H9 (cell line): ENCODE data around the gene UNC5C. TPM values are rescaled to one million over a fixed set of nuclear protein-coding genes. Genes with fewer than 3 reads are reported as not detected.

Source experiments
- DNase-seq: peaks from one replicate; pipeline ENCODE4 v3.0.0-alpha.2; 2017
- H2AFZ ChIP-seq: one replicate; pipeline ENCODE4 v1.6.1; 2013; ENCODE audit warnings: mild to moderate bottlenecking, low read length, control low read depth, moderate library complexity
- H2AK5ac ChIP-seq: 2 replicates; pipeline ENCODE4 v1.6.1; 2013; ENCODE audit warnings: low read length, control low read depth, mixed read lengths; ENCODE audit not compliant: insufficient read length
- H2BK120ac ChIP-seq: one replicate; pipeline ENCODE4 v1.6.1; 2013; ENCODE audit warnings: low read depth, mild to moderate bottlenecking, low read length, control low read depth, inconsistent platforms; ENCODE audit not compliant: poor library complexity, severe bottlenecking
- H2BK12ac ChIP-seq: 2 replicates; pipeline ENCODE4 v1.6.1; 2013; ENCODE audit warnings: low read length, control low read depth, mixed read lengths, low read depth; ENCODE audit not compliant: insufficient read length
- H2BK15ac ChIP-seq: 2 replicates; pipeline ENCODE4 v1.6.1; 2013; ENCODE audit warnings: low read depth, low read length, control low read depth
- H2BK20ac ChIP-seq: one replicate; pipeline ENCODE4 v1.6.1; 2013; ENCODE audit warnings: low read depth, mild to moderate bottlenecking, low read length, control low read depth, inconsistent platforms; ENCODE audit not compliant: poor library complexity, severe bottlenecking
- H2BK5ac ChIP-seq: 2 replicates; pipeline ENCODE4 v1.6.1; 2013; ENCODE audit warnings: low read length, control low read depth, mixed read lengths; ENCODE audit not compliant: insufficient read length
- H3K14ac ChIP-seq: 2 replicates; pipeline ENCODE4 v1.6.1; 2013; ENCODE audit warnings: low read length, control low read depth; ENCODE audit not compliant: insufficient read depth
- H3K18ac ChIP-seq: 2 replicates; pipeline ENCODE4 v1.6.1; 2013; ENCODE audit warnings: low read depth, mild to moderate bottlenecking, mixed read lengths, low read length, control low read depth; ENCODE audit not compliant: insufficient read length
- H3K23ac ChIP-seq: 2 replicates; pipeline ENCODE4 v1.6.1; 2013; ENCODE audit warnings: low read length, control low read depth, mixed read lengths, low read depth; ENCODE audit not compliant: insufficient read length
- H3K23me2 ChIP-seq: 2 replicates; pipeline ENCODE4 v1.6.1; 2013; ENCODE audit warnings: low read depth, mild to moderate bottlenecking, mixed read lengths, low read length, control low read depth; ENCODE audit not compliant: insufficient read length, poor library complexity, severe bottlenecking
- H3K27ac ChIP-seq: 2 replicates; pipeline ENCODE4 v1.5.1; 2013; ENCODE audit warnings: low read length, control low read depth, mixed read lengths, low read depth; ENCODE audit not compliant: insufficient read length
- H3K27me3 ChIP-seq: 2 replicates; pipeline ENCODE4 v1.6.1; 2013; ENCODE audit warnings: low read length, control low read depth, inconsistent platforms; ENCODE audit not compliant: insufficient read depth
- H3K4ac ChIP-seq: 2 replicates; pipeline ENCODE4 v1.6.1; 2013; ENCODE audit warnings: low read depth, mild to moderate bottlenecking, control low read depth, inconsistent platforms, low read length, moderate library complexity
- H3K4me1 ChIP-seq: 2 replicates; pipeline ENCODE4 v1.6.1; 2013; ENCODE audit warnings: low read length, control low read depth, inconsistent platforms; ENCODE audit not compliant: insufficient read depth
- H3K4me2 ChIP-seq: 2 replicates; pipeline ENCODE4 v1.6.1; 2013; ENCODE audit warnings: low read length, control low read depth, mixed read lengths; ENCODE audit not compliant: insufficient read length, insufficient read depth
- H3K56ac ChIP-seq: 2 replicates; pipeline ENCODE4 v1.6.1; 2013; ENCODE audit warnings: low read depth, mild to moderate bottlenecking, mixed read lengths, low read length, control low read depth; ENCODE audit not compliant: insufficient read length
- H3K79me1 ChIP-seq: 2 replicates; pipeline ENCODE4 v1.6.1; 2013; ENCODE audit warnings: low read depth, mild to moderate bottlenecking, moderate library complexity, low read length, control low read depth, inconsistent platforms; ENCODE audit not compliant: insufficient read depth, poor library complexity, severe bottlenecking
- H3K79me2 ChIP-seq: 2 replicates; pipeline ENCODE4 v1.6.1; 2013; ENCODE audit warnings: low read length, control low read depth, inconsistent platforms; ENCODE audit not compliant: insufficient read depth
- H3K9ac ChIP-seq: 2 replicates; pipeline ENCODE4 v1.6.1; 2013; ENCODE audit warnings: low read length, control low read depth, mixed read lengths; ENCODE audit not compliant: insufficient read length; ENCODE audit errors: extremely low read depth
- H3K9me3 ChIP-seq: one replicate; pipeline ENCODE4 v1.6.1; 2013; ENCODE audit warnings: low read depth, low read length, inconsistent platforms; ENCODE audit not compliant: control insufficient read depth
- H3T11ph ChIP-seq: one replicate; pipeline ENCODE4 v1.6.1; 2013; ENCODE audit warnings: mild to moderate bottlenecking, low read length, control low read depth, inconsistent platforms
- H4K20me1 ChIP-seq: one replicate; pipeline ENCODE4 v1.6.1; 2013; ENCODE audit not compliant: control insufficient read depth, insufficient read length, insufficient read depth
- H4K5ac ChIP-seq: 2 replicates; pipeline ENCODE4 v1.6.1; 2013; ENCODE audit warnings: low read depth, mild to moderate bottlenecking, mixed read lengths, low read length, control low read depth; ENCODE audit not compliant: insufficient read length
- H4K8ac ChIP-seq: replicated peaks from 2 replicates; pipeline ENCODE4 v1.6.1; 2013; ENCODE audit warnings: low read length, control low read depth, mixed read lengths, low read depth; ENCODE audit not compliant: insufficient read length
- H4K91ac ChIP-seq: 2 replicates; pipeline ENCODE4 v1.6.1; 2013; ENCODE audit warnings: low read depth, mild to moderate bottlenecking, moderate library complexity, mixed read lengths, low read length, control low read depth; ENCODE audit not compliant: insufficient read length
- H3K27ac Mint-ChIP-seq, 3 experiments: 2 replicates in 2 of 3; 3 replicates in 1 of 3; pipeline ENCODE4 v1.8.0; 2020 to 2021; ENCODE audit warnings: mixed read lengths in 3 of 3, mild to moderate bottlenecking in 1 of 3, moderate library complexity in 1 of 3
- H3K27me3 Mint-ChIP-seq: 2 replicates; pipeline ENCODE4 v1.8.0; 2021; ENCODE audit warnings: low read depth, mild to moderate bottlenecking, moderate library complexity, mixed read lengths
- H3K36me3 Mint-ChIP-seq, 3 experiments: 2 replicates in 2 of 3; 3 replicates in 1 of 3; pipeline ENCODE4 v1.8.0; 2020 to 2021; ENCODE audit warnings: low read depth in 3 of 3, mixed read lengths in 3 of 3; ENCODE audit not compliant: insufficient read depth in 1 of 3
- H3K4me1 Mint-ChIP-seq, 2 experiments: 2 replicates each; pipeline ENCODE4 v1.8.0; 2020; ENCODE audit warnings: mixed read lengths in 2 of 2
- H3K4me3 Mint-ChIP-seq, 2 experiments: 2 replicates in 1 of 2; 3 replicates in 1 of 2; pipeline ENCODE4 v1.8.0; 2020 to 2021; ENCODE audit warnings: mild to moderate bottlenecking in 2 of 2, mixed read lengths in 2 of 2, moderate library complexity in 1 of 2
- H3K9me3 Mint-ChIP-seq, 2 experiments: 2 replicates in 1 of 2; 3 replicates in 1 of 2; pipeline ENCODE4 v1.8.0; 2020; ENCODE audit warnings: mild to moderate bottlenecking in 2 of 2, mixed read lengths in 2 of 2, moderate library complexity in 1 of 2
- WGBS: extraction: QIAGEN DNeasy Blood & Tissue Kit; methylation state at CpG from one replicate; pipeline ENCODE4 v1.1.7; 2013; ENCODE audit warnings: missing lambda C conversion rate, low lambda C conversion rate, mixed read lengths; ENCODE audit not compliant: insufficient read length; ENCODE audit errors: extremely low coverage; 5-methylcytosine and 5-hydroxymethylcytosine counted together
- total RNA-seq: library from RNA; stranded (reverse); gene quantifications from 2 replicates; pipeline ENCODE4 v1.2.1, GENCODE V29; 2021
- TF ChIP-seq, protein P1 (sequence below): fragments of 200-600 bp; sonication (generic); conservative IDR thresholded peaks from 3 replicates; pipeline ENCODE4 v1.8.0; 2021; ENCODE audit warnings: antibody characterized with exemption, mild to moderate bottlenecking

UNC5C gene
- total RNA-seq, 1 experiment from 2014 or later = not detected

DNA sequence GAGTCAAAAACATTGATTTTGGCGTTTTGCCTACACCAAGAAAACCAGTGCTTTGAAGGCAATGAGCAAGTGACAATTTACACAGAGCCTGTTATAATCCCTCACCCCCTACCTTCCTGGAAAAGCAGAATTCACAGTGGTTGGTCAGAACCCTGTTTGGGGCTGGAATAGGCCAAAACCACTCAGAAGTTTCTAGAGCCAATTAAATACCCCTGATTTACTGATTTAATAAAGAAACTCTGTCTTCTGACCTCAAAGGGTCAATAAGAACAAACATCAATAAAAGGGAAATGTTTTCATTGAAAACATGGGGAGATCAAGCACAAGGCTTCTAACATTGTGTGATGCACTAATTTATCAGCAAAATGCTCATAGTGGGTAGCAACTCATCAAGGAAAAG, 116.3 kb downstream of the UNC5C start:
- Histone ChIP-seq H2AK5ac (no peak overlapping the region), H2BK20ac (no peak overlapping the region), H4K5ac (no peak overlapping the region), H3K23me2 (no peaks in the 10 kb centered on the region), H2BK12ac (no peak overlapping the region), H3K4ac (no peak overlapping the region), H4K20me1 (no peaks in the 10 kb centered on the region), H2BK5ac (no peak overlapping the region), H3K27me3 (no peaks in the 10 kb centered on the region), H3K4me2 (no peak overlapping the region), H3T11ph (no peak overlapping the region), H3K4me1 (no peaks in the 10 kb centered on the region), H3K14ac (no peak overlapping the region), H2AFZ (no peak overlapping the region), H3K56ac (no peak overlapping the region), H4K8ac (no peak overlapping the region), H3K79me1 (no peaks in the 10 kb centered on the region), H2BK120ac (no peak overlapping the region), H3K23ac (no peak overlapping the region), H4K91ac (no peak overlapping the region), H3K79me2 (no peaks in the 10 kb centered on the region), H3K27ac (no peak overlapping the region), H3K9ac (no peak overlapping the region), H2BK15ac (no peak overlapping the region), H3K9me3 (no peaks in the 10 kb centered on the region), H3K18ac (no peak overlapping the region)
- WGBS = no CpG with 5 or more reads among the region's 1 CpG
- no peaks in the 10 kb centered on the region for H3K9me3 Mint-ChIP-seq
- no peak overlapping the region for H3K27ac Mint-ChIP-seq
- DNase-seq = no peak
- TF ChIP-seq, protein P1, sequence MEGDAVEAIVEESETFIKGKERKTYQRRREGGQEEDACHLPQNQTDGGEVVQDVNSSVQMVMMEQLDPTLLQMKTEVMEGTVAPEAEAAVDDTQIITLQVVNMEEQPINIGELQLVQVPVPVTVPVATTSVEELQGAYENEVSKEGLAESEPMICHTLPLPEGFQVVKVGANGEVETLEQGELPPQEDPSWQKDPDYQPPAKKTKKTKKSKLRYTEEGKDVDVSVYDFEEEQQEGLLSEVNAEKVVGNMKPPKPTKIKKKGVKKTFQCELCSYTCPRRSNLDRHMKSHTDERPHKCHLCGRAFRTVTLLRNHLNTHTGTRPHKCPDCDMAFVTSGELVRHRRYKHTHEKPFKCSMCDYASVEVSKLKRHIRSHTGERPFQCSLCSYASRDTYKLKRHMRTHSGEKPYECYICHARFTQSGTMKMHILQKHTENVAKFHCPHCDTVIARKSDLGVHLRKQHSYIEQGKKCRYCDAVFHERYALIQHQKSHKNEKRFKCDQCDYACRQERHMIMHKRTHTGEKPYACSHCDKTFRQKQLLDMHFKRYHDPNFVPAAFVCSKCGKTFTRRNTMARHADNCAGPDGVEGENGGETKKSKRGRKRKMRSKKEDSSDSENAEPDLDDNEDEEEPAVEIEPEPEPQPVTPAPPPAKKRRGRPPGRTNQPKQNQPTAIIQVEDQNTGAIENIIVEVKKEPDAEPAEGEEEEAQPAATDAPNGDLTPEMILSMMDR = no peak
- no peaks in the 10 kb centered on the region; the same call in none of the 2 replicates for H3K27me3 Mint-ChIP-seq
- H3K36me3 Mint-ChIP-seq = no peaks in the 10 kb centered on the region
- H3K4me1 Mint-ChIP-seq = peaks cover 5 to 6% of the 10 kb centered on the region in 2 experiments; a peak in 2 of 4 replicates
- no peak overlapping the region for H3K4me3 Mint-ChIP-seq
